HEK293 (cell line): ENCODE results near the gene UBR1.

ENCODE experiments used
- CTCF ChIA-PET: fragments of 350-600 bp; formaldehyde crosslinking; extraction: SDS; loops from one replicate; lab custom pipeline; 2021; ENCODE audit warnings: antibody characterized with exemption; lab: Yijun Ruan, JAX
- POLR2A ChIA-PET: fragments of 300-600 bp; formaldehyde crosslinking; extraction: SDS; loops from one replicate; lab custom pipeline; 2020; ENCODE audit warnings: antibody characterized with exemption, inconsistent platforms; lab: Yijun Ruan, JAX
- H3K27ac ChIP-seq: fragments of 200-500 bp; sonication (Bioruptor generic); 2 replicates; pipeline ENCODE4 v1.5.1; 2014; ENCODE audit warnings: low read depth, low read length, control low read depth, inconsistent platforms; ENCODE audit errors: extremely low read depth
- H3K36me3 ChIP-seq, 2 experiments: fragments of 200-500 bp in 1 of 2; sonication (Bioruptor generic) in 1 of 2; 1 replicate in 1 of 2; 2 replicates in 1 of 2; pipeline ENCODE4 v1.5.1; 2014 to 2017; ENCODE audit warnings: inconsistent platforms in 2 of 2, low read length in 2 of 2; ENCODE audit not compliant: control insufficient read depth in 2 of 2, insufficient read depth in 1 of 2
- H3K4me1 ChIP-seq: fragments of 200-500 bp; sonication (Bioruptor generic); 2 replicates; pipeline ENCODE4 v1.5.1; 2014; ENCODE audit warnings: mild to moderate bottlenecking, low read length, inconsistent platforms; ENCODE audit not compliant: control insufficient read depth, insufficient read depth
- H3K4me3 ChIP-seq: 2 replicates; pipeline ENCODE4 v1.5.1; 2011; ENCODE audit warnings: low read depth, mild to moderate bottlenecking, control low read depth, low read length, moderate library complexity
- H3K9me3 ChIP-seq: fragments of 200-500 bp; sonication (Bioruptor generic); 2 replicates; pipeline ENCODE4 v1.5.1; 2014; ENCODE audit warnings: low read depth, low read length, inconsistent platforms; ENCODE audit not compliant: control insufficient read depth, insufficient read depth
- CTCF ChIP-seq: fragments of 450-650 bp; formaldehyde crosslinking; IDR thresholded peaks from 2 replicates; pipeline ENCODE4 v1.5.1; 2016; ENCODE audit warnings: missing biosample characterization, missing genetic modification characterization
- GLI2 ChIP-seq: fragments of 450-650 bp; formaldehyde crosslinking; IDR thresholded peaks from 2 replicates; pipeline ENCODE4; 2017; ENCODE audit warnings: missing biosample characterization, missing genetic modification characterization, low read depth, borderline replicate concordance
- HOXC10 ChIP-seq: sonication (generic); formaldehyde crosslinking; IDR thresholded peaks from 2 replicates; pipeline ENCODE4 v1.8.1; 2023; ENCODE audit warnings: mild to moderate bottlenecking, missing genetic modification reagents
- HOXD13 ChIP-seq: sonication (generic); formaldehyde crosslinking; IDR thresholded peaks from 2 replicates; pipeline ENCODE4 v1.8.0; 2022; ENCODE audit warnings: missing genetic modification reagents, borderline replicate concordance
- KLF16 ChIP-seq: fragments of 450-650 bp; formaldehyde crosslinking; IDR thresholded peaks from 2 replicates; pipeline ENCODE4 v1.5.1; 2017; ENCODE audit warnings: missing biosample characterization, missing genetic modification characterization
- MEIS1 ChIP-seq: sonication (generic); formaldehyde crosslinking; IDR thresholded peaks from 2 replicates; pipeline ENCODE4 v1.8.1; 2022; ENCODE audit warnings: missing genetic modification reagents, mild to moderate bottlenecking, borderline replicate concordance
- REPIN1 ChIP-seq: fragments of 450-650 bp; formaldehyde crosslinking; IDR thresholded peaks from 2 replicates; pipeline ENCODE4 v1.5.1; 2017; ENCODE audit warnings: missing biosample characterization, missing genetic modification characterization, low read depth
- SP2 ChIP-seq: fragments of 450-650 bp; formaldehyde crosslinking; IDR thresholded peaks from 2 replicates; pipeline ENCODE4 v1.5.1; 2016; ENCODE audit warnings: missing biosample characterization, missing genetic modification characterization
- SP7 ChIP-seq: fragments of 450-650 bp; formaldehyde crosslinking; IDR thresholded peaks from 2 replicates; pipeline ENCODE4 v1.5.1; 2016; ENCODE audit warnings: missing biosample characterization, missing genetic modification characterization
- ZBTB1 ChIP-seq: fragments of 450-650 bp; formaldehyde crosslinking; IDR thresholded peaks from 2 replicates; pipeline ENCODE4 v1.5.1; 2016; ENCODE audit warnings: missing biosample characterization, missing genetic modification characterization
- ZBTB26 ChIP-seq: fragments of 450-650 bp; formaldehyde crosslinking; optimal IDR thresholded peaks from 2 replicates; pipeline ENCODE3; 2016; ENCODE audit warnings: missing biosample characterization, mild to moderate bottlenecking, missing genetic modification characterization
- ZBTB49 ChIP-seq: fragments of 450-650 bp; formaldehyde crosslinking; IDR thresholded peaks from 2 replicates; pipeline ENCODE4 v1.5.1; 2016; ENCODE audit warnings: missing biosample characterization, missing genetic modification characterization, low read depth
- ZNF114 ChIP-seq: fragments of 450-650 bp; formaldehyde crosslinking; IDR thresholded peaks from 2 replicates; pipeline ENCODE4 v1.5.0; 2017; ENCODE audit warnings: missing biosample characterization, missing genetic modification characterization
- ZNF416 ChIP-seq: fragments of 450-650 bp; formaldehyde crosslinking; IDR thresholded peaks from 2 replicates; pipeline ENCODE4 v1.5.1; 2016; ENCODE audit warnings: missing biosample characterization, missing genetic modification characterization
- ZNF48 ChIP-seq: fragments of 450-650 bp; formaldehyde crosslinking; IDR thresholded peaks from 2 replicates; pipeline ENCODE4 v1.5.1; 2016; ENCODE audit warnings: missing biosample characterization, missing genetic modification characterization
- ZNF544 ChIP-seq: fragments of 450-650 bp; formaldehyde crosslinking; IDR thresholded peaks from 2 replicates; pipeline ENCODE4 v1.5.0; 2017; ENCODE audit warnings: missing biosample characterization, missing genetic modification characterization
- ZNF623 ChIP-seq: fragments of 450-650 bp; formaldehyde crosslinking; IDR thresholded peaks from 2 replicates; pipeline ENCODE4 v1.5.1; 2016; ENCODE audit warnings: missing biosample characterization, missing genetic modification characterization
- ZNF747 ChIP-seq: fragments of 450-650 bp; formaldehyde crosslinking; IDR thresholded peaks from 2 replicates; pipeline ENCODE4 v1.5.1; 2016; ENCODE audit warnings: missing biosample characterization, missing genetic modification characterization
- ZSCAN5A ChIP-seq: fragments of 450-650 bp; formaldehyde crosslinking; IDR thresholded peaks from 2 replicates; pipeline ENCODE4 v1.5.1; 2016; ENCODE audit warnings: missing biosample characterization, missing genetic modification characterization

Gene UBR1

GRCh38 chr15:42992626-42993025 is 113.2 kb downstream of the UBR1 start:
- peaks cover 6 to 35% of the 10 kb centered on the region in 2 experiments; a peak in 2 of 3 replicates for H3K36me3 ChIP-seq
- no peaks in the 10 kb centered on the region for H3K4me1 ChIP-seq
- no peak overlapping the region for H3K4me3 ChIP-seq
- CTCF ChIA-PET: interaction anchor here (0.9 kb wide), 1 partner anchor 10 kb away, joined by 3 read pairs; no protein-coding TSS in a partner anchor
- no peaks in the 10 kb centered on the region for H3K9me3 ChIP-seq
- TF ChIP-seq MEIS1 (CRISPR knock-in tag): no peak
- TF ChIP-seq ZNF544 (tag by site-specific recombination): no peak
- no peak for TF ChIP-seq ZBTB49 (tag by site-specific recombination)
- no peak for TF ChIP-seq ZBTB1
- no peak for TF ChIP-seq KLF16
- no peak for TF ChIP-seq SP7 (tag by site-specific recombination)
- no peak for TF ChIP-seq ZNF747 (tag by site-specific recombination)
- POLR2A ChIA-PET: interaction anchor here (0.7 kb wide), 1 partner anchor 238 kb away, joined by 4 read pairs; no protein-coding TSS in a partner anchor
- no peak overlapping the region for H3K27ac ChIP-seq

GRCh38 chr15:42986693-42987342 is 119.0 kb downstream of the UBR1 start:
- peaks cover 8 to 44% of the 10 kb centered on the region in 2 experiments; a peak in 2 of 3 replicates for H3K36me3 ChIP-seq
- CTCF ChIA-PET: no interaction called here

More at GRCh38 chr15:42986693-42987342, 119.0 kb downstream of the UBR1 start:
- Histone ChIP-seq H3K27ac (no peak overlapping the region), H3K4me1 (no peaks in the 10 kb centered on the region), H3K9me3 (no peaks in the 10 kb centered on the region), H3K4me3 (no peak overlapping the region)
- POLR2A ChIA-PET: no interaction called here
- TF ChIP-seq ZNF416 (tag by site-specific recombination) (no peak), ZSCAN5A (tag by site-specific recombination) (no peak), ZBTB26 (tag by site-specific recombination) (no peak), CTCF (no peak), HOXD13 (no peak), ZNF114 (tag by site-specific recombination) (no peak), ZNF48 (tag by site-specific recombination) (no peak), GLI2 (tag by site-specific recombination) (no peak), SP2 (tag by site-specific recombination) (no peak), ZNF623 (tag by site-specific recombination) (no peak), HOXC10 (CRISPR knock-in tag) (no peak), REPIN1 (tag by site-specific recombination) (no peak)
